NCI-H2029 (cell line): ENCODE results near the gene LAMTOR2.

Experiments used
- DNase-seq: peaks from one replicate; lab custom pipeline; 2025; lab: John Stamatoyannopoulos, UW

Gene LAMTOR2

GRCh38 chr1:156099282-156099681 is 44.7 kb downstream of the LAMTOR2 start:
- no peak for DNase-seq

DNA sequence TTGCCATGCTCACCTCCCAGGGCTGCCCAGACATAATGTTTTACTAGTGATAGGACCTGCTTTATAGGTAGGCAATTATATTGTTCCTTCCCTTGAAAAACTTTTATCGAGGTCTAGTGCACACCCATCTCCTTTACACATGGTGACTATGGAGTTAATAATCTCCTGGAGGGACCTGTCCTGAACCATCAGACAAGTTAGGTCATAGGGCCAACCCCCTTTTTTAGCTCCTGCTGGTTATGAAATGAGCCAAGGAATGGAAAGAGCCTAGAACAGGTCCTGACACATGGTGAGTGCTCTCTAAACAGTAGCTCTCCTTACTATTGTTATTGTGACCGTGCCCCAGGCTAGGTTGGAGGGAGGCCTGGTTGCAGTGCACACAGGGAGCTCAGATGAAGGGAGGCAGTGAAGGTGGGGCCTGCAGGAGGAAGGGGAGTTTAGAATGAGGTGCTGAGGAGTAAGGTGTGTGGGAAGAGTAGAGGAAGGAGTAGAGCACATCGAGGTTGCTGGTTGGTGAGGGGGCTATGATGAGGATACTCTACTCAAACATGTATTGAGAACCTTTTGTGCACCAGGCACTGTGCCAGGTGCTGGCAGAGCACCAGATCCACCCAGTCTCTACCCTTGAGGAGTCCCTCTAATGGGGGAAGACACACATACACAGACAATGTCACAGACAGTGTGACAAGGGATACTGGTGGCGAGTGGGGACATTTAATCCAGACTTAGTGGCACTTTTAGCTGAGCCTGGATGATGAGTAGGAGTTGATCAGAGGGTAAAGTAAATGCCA is 45.8 kb downstream of the LAMTOR2 start:
- DNase-seq, result peak; percentile 63

GRCh38 chr1:156101880-156102279 is 47.3 kb downstream of the LAMTOR2 start:
- no peak for DNase-seq

DNA sequence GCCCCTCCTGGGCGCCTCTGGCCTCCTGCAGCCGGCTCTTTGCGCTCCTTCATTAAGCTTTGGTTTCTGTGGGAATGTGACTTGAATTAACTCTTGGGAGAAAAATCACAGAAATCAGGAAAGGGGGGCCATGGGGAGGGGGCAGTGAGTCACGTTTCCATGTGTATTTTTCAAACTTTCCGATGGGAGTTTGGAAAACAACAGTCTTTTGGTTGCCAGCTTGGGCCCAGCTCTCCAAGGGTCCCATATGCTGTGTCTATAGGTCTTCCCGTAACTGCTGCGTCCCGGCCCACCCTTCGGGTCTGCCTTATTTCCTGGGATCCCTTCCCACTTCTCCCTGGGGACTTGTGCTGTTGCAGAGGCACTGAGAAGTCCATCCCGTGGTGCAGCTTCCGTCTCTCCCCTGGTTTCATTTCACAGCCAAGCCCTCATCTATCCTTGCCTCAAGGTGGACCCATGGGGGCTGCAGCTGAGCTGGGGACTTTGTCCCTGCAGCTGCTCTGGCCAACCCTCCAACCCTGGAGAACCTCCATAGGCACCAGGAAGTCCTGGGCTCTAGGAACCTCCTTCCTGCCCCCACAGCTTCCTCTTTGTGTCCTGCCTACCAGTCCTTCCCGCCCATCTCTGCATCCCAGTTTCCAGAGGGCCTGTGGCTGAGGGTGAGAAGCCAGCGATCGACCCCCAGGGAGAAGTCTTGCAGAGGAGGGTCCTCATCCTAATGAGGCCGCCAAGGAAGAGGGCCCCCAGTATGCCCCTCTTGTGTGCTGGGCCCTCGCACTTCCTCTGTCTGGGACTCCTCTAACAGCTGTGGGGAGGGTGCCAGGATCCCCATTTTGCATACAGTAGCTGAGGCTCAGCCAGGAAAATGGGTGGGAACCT is 48.3 kb downstream of the LAMTOR2 start:
- DNase-seq, result no peak

DNA sequence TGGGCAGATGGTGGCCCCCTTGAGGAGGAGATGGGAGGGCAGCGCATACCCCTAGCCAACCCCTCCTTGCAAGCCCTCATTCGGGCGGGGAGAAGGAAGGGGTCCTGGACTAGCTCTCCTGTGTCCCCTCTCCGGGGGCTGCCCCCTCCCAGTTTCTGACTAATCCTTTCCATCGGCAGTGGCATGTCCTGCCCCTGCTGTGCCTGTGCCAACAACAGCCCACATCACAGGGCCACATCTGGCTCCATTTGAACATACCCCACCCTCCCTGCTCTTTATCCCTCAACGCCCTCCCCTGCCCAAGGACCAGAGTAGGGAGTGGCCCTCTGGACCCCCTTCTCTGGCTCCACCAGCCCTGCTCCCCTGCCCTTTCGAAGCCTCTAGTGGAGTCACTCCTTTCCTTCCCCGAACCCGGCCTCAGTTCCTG is 49.0 kb downstream of the LAMTOR2 start:
- DNase-seq, result no peak

GRCh38 chr1:156104065-156104810 is 49.7 kb downstream of the LAMTOR2 start:
- DNase-seq, result peak; percentile 72

DNA sequence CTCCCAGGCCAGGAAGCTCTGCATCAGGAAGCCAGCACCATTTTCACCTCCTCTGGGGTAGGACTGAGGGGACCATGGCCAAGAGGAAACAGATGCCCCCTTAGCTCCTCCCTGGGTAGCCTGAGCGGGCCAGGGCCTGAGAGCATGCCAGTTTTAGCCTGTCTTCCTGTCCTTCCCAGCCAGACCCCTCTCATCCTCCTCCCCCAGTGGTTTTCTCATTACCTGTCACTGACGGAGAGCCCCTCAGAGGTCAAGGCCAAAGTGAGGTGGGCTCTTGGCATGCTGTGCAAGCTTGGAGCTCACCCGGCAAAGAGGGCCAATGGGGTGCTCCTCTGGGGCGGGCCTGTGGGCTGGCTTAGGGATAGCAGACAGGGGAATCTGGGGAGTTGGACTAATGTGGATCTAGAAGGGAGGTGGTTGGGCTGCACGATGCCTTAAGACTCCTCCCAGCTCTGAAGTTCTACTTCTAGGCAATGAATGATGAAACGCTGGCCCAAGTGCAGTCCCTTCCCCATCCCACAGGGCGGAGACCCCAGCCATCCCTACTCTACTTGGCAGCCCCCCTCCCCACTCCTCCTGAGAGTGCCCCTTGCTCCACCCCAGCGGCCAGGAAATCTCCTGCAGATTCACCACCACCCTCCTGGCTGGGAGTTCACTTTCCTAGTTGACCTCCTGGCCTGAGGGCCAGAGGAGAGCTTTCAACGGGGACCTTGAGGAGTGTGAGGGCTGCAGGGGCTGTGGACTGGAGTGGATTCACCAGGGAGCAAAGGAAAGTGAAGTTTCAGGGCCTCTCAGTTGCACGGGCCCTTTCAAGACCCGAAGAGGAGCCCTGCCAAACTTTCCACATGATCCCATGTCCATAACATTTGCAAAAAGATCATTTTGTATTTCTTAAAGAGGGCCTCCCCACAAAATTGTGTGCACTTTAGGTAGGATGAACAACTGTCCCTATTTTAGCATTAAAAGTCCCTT is 50.6 kb downstream of the LAMTOR2 start:
- DNase-seq, result no peak

GRCh38 chr1:156106624-156107488 is 52.3 kb downstream of the LAMTOR2 start:
- no peak for DNase-seq

GRCh38 chr1:156108057-156108456 is 53.5 kb downstream of the LAMTOR2 start:
- no peak for DNase-seq
